ENCODE measurements around the gene TCF4. TPM values are rescaled to one million over a fixed set of nuclear protein-coding genes. Genes with fewer than 3 reads are reported as not detected.

Gene TCF4
- total and polyA plus RNA-seq, 2 donors (not counting 3 experiments of a cell fraction or from before 2014, with no cell fraction given): 183 to 390 TPM

DNA sequence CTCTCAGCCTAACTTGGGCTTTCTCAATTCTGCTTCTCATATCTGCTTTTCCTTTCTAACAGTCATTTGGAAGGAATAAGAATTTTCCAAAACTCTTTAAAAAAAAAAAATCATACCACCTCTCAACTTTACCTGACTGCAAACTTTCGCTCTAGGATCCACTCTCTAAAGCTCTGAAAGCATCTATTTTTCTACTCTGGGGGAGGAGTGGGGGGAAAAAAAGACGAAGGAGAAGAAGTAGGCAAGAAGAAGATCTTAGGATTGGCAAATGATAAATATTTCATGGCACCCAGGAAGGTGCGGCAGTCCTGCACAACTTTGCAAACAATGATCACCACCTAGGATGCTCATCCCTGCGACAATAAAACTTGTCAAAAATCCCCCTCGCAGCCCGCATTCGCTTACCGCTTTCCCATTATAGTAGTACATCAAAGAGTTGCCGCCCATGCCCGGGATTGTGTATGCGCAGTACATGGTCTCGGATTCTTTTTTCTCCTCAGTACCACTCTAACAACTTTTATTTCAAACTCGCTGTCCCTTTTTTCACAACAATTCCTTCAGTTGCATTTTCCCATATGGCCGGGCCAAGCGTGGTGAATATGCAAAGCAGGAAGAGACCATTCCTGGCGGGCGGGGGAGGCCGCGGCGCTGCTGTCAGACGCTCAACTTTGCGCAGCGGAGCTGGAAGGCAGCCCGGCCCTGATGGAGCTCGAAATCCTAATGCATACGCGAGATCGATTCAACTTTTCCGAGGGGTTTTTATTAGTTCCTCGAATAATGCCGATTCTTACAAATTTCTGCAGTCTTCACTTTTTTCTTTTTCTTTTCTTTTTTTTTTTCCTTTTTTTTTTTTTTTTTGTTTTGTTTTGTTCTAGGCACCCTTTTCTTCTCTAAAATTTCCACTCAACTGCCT, 266.5 kb downstream of the TCF4 start:
- dilution Hi-C loops (cut with MboI; ENCODE audit: extremely low pct_ligation_motif_present, low sequenced_read_pairs) (no loop called here), intact Hi-C loops (cut with micrococcal nuclease) (loop anchor here (1.0 to 10.0 kb wide), 5 partner anchors 55 to 663 kb away; partner anchors contain the start of gene TCF4)
- Histone ChIP-seq H3K27me3 (ENCODE audit: control insufficient read depth in 2 of 2, insufficient read depth in 2 of 2, low read length in 2 of 2) (no peaks in the 10 kb centered on the region), H3K4me1 (ENCODE audit: control insufficient read depth, extremely low read depth, insufficient read depth, low read length) (peaks cover 66% of the 10 kb centered on the region), H4K20me1 (replicated peaks; ENCODE audit: control insufficient read depth, extremely low read depth, insufficient read depth, low read length) (peaks cover 16% of the 10 kb centered on the region), H3K4me3 (replicated peaks in 1 of 3; ENCODE audit: insufficient read depth in 1 of 3, low read depth in 1 of 3, low read length in 3 of 3) (peak overlapping the region; percentile 28 to 89 (median 52)), H3K9ac (replicated peaks; ENCODE audit: extremely low read depth, insufficient read depth, low read length) (peak overlapping the region; percentile 76), H3K9me3 (replicated peaks; ENCODE audit: control insufficient read depth, insufficient read depth, low read length) (no peaks in the 10 kb centered on the region), H3K79me2 (ENCODE audit: control insufficient read depth, insufficient read depth, low read length) (peaks cover 74% of the 10 kb centered on the region), H3K36me3 (ENCODE audit: control insufficient read depth in 2 of 2, extremely low read depth in 1 of 2, insufficient read depth in 2 of 2, low read length in 2 of 2) (no peaks in the 10 kb centered on the region), H3K9me1 (replicated peaks; ENCODE audit: control insufficient read depth, extremely low read depth, insufficient read depth, low read length) (peaks cover 4% of the 10 kb centered on the region), H2AFZ (ENCODE audit: low read depth, low read length) (no peak overlapping the region), H3K4me2 (ENCODE audit: insufficient read depth, low read length) (peak overlapping the region; percentile 98), H3K27ac (ENCODE audit: insufficient read depth, low read depth, low read length) (peak overlapping the region; percentile 82)
- FAIRE-seq: peak; percentile 80
- BruUV-seq (replicated peaks): TSS peak; percentile 54
- POLR2A ChIA-PET: interaction anchor here (0.6 to 1.1 kb wide), 9 partner anchors 11 to 1344 kb away, joined by 3 to 9 read pairs (median 7); partner anchors contain the start of gene RAB27B
- TF ChIP-seq MYC (IDR thresholded peaks at IDR 0.05; ENCODE audit: low read depth, low read length) (no peak), POLR2A (IDR thresholded peaks at IDR 0.05; ENCODE audit: low read depth, low read length) (no peak), POLR2AphosphoS5 (IDR thresholded peaks at IDR 0.05; ENCODE audit: insufficient read depth, low read depth, low read length) (no peak), GATA2 (IDR thresholded peaks at IDR 0.05; ENCODE audit: insufficient read depth, insufficient read length, low read depth, low read length) (no peak), JUN (IDR thresholded peaks at IDR 0.05; ENCODE audit: borderline replicate concordance, insufficient read depth, insufficient read length, low read depth) (no peak), FOS (IDR thresholded peaks at IDR 0.05; ENCODE audit: borderline replicate concordance, insufficient read depth, low read length) (no peak), EZH2 (IDR thresholded peaks at IDR 0.05; ENCODE audit: borderline replicate concordance, low read depth, low read length, severe bottlenecking) (no peak)
- TF ChIP-seq, protein P1, sequence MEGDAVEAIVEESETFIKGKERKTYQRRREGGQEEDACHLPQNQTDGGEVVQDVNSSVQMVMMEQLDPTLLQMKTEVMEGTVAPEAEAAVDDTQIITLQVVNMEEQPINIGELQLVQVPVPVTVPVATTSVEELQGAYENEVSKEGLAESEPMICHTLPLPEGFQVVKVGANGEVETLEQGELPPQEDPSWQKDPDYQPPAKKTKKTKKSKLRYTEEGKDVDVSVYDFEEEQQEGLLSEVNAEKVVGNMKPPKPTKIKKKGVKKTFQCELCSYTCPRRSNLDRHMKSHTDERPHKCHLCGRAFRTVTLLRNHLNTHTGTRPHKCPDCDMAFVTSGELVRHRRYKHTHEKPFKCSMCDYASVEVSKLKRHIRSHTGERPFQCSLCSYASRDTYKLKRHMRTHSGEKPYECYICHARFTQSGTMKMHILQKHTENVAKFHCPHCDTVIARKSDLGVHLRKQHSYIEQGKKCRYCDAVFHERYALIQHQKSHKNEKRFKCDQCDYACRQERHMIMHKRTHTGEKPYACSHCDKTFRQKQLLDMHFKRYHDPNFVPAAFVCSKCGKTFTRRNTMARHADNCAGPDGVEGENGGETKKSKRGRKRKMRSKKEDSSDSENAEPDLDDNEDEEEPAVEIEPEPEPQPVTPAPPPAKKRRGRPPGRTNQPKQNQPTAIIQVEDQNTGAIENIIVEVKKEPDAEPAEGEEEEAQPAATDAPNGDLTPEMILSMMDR (IDR thresholded peaks at IDR 0.05; ENCODE audit: extremely low read depth in 1 of 2, insufficient read depth in 1 of 2, low read depth in 1 of 2, low read length in 2 of 2): no peak
- TF ChIP-seq, protein P2, sequence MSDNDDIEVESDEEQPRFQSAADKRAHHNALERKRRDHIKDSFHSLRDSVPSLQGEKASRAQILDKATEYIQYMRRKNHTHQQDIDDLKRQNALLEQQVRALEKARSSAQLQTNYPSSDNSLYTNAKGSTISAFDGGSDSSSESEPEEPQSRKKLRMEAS (IDR thresholded peaks at IDR 0.05; ENCODE audit: insufficient read depth, insufficient read length): no peak
- CTCF ChIA-PET: interaction anchor here (0.6 to 4.4 kb wide), 14 partner anchors 10 to 268 kb away, joined by 3 to 22 read pairs (median 4); no protein-coding TSS in a partner anchor
- DNase-seq (ENCODE audit: low read depth, low spot score): peak; percentile 82
